ENCODE data around the gene DHX32.
"Not testable (repeated sequence)": the region's sequence is repeated elsewhere in the genome, so short reads cannot be mapped to it uniquely, and the experiment has no call there.

Gene DHX32

GRCh38 chr10:125895130-125896087 lies 14.3 kb upstream of the DHX32 start:
- DNase-seq: peak; percentile 85

DNA sequence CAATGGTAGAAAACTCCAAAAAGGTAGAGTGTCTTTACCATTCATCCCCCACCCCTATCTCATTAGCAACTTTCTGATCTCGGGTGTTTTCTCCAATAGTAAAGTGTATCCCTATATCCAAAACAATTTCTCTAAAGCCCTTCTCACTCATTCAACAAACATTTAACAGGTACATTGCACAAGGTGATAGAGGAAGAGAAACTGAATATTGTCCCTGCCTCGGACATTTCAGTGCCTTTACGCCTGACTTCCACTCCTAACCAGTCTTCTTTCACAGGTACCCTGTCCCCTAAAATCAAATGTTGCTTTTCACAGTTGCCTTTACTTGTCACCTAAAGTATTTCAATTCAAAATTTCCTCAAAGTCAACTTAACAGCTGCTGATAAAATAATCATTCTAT lies 13.1 kb upstream of the DHX32 start:
- not testable (repeated sequence) for DNase-seq

DNA sequence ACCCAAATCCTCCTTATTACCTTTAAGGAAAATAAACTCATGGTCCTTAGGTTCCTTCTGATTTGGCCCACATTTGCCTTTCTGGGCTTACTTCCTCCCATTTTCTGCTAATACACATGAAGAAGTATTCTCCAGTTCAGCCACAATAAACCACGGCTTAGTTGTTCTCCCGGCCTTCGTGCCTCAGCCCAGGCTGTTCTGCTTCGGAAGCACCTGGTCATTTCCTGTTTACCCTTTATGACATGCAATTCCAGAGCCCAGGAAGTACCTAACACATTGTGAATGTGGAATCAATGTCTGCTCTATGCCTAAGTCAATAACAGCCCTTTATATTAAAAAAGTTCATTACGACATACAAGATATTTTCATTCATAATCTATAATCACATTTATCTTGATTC lies 11.3 kb upstream of the DHX32 start:
- DNase-seq: not testable (repeated sequence)

DNA sequence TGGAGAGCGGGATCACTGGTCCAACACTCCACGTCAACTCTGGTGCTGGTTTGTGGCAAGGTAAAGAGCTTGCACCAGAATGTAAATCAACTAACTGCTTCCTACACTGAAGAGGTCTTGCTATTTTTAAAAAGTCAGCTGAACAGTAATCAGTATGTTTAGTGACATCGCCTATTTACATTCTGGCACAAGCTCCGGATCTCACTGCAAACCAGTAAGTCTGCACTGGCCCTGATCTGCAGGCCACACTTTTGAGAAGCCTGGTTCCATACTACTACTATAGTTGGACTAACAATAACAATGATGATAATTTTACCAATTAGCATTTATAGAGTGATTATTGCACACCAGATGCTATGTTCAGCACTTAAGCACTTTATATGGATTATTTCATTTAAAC lies 8.3 kb upstream of the DHX32 start:
- not testable (repeated sequence) for DNase-seq

GRCh38 chr10:125886914-125887512 lies 5.9 kb upstream of the DHX32 start:
- DNase-seq: no peak

GRCh38 chr10:125883211-125883610 lies 2.1 kb upstream of the DHX32 start:
- DNase-seq: no peak

- no peak for DNase-seq
Measured at GRCh38 chr10:125882596-125882995, 1.5 kb upstream of the DHX32 start.

GRCh38 chr10:125880719-125881118 lies 373 bp downstream of the DHX32 start:
- peak; percentile 46 for DNase-seq

- no peak for DNase-seq
Measured at GRCh38 chr10:125878957-125879835, 1.9 kb downstream of the DHX32 start.

- no peak for DNase-seq
Measured at GRCh38 chr10:125871338-125871737, 9.8 kb downstream of the DHX32 start.

DNA sequence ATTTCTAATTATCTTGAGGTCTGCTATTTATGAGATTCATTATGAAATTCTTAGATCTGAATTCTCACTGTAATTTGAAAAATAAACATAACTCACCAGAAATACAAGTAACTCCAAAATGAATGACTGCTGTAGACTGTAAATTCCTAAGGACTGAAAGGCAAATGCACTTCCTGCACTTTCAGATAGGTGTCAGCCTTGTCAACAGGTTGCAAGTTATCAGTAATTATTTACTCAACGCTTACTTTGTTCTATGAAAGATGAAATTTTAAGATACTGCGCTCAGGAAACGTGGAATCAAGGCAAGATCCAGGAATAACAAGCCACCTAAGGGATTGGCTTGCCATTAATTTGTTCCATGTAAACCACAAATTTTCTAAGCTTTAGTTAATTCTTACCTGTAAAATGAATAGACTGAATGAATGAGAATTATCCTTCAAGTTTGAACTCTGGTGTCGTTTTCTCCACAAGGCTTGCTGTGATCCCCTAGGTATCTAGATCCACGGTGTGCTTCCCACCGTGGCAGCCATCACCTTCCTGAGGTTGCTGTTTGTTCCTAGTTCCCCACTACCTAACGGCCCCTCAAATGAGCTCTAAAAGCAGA lies 12.6 kb downstream of the DHX32 start:
- peak; percentile 67 for DNase-seq

GRCh38 chr10:125866421-125867029 lies 14.6 kb downstream of the DHX32 start:
- DNase-seq: no peak

DNA sequence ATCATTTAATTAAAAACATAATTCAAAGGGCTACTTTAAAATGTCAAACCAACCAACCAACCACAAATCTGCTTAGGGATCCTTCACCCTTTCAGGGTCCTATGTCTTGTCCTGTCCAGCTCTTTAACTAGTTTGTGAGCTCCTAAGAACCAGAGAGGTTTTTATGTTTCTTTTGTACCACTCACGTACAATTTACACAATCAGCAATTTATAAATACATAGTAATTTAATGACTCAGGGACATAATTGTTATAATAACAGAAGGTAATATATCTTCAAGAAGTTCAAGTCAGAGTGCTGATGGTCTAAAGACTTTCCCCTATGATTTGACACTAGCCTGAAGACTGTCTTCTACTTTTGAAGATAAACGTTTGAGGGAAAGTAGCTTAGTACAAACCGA lies 16.0 kb downstream of the DHX32 start:
- DNase-seq: no peak

DNA sequence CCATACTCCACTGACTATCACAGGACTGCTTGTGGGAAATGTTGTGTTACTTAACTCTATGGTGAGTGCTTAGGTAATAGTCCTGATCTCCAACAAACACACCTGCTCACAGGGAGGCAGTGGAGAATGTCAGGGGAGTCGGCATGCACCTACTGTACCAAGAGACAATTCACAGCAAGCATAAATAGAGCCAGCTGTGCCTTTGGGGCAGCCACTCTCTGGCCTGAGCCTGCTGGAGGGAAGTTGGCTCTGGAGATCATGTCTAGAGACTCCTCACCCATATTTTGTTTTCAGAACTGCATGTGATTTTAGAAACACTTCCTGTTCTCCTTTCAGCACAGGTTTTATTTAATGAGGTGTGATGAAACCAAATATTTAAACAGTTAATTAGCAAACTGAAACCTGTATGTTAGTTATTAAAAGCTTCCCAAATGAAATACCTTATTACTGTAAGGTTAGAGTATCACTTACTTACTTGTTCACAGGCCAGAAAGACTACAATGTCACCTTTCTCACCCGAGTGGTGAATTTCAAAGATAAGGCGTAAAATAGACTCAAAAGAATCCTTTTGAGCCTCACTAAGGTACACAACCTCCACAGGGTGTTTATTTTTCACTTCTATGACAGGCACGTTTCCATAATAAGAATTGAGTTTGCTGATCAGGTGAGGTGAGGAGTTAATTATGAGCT lies 21.8 kb downstream of the DHX32 start:
- no peak for DNase-seq

DNA sequence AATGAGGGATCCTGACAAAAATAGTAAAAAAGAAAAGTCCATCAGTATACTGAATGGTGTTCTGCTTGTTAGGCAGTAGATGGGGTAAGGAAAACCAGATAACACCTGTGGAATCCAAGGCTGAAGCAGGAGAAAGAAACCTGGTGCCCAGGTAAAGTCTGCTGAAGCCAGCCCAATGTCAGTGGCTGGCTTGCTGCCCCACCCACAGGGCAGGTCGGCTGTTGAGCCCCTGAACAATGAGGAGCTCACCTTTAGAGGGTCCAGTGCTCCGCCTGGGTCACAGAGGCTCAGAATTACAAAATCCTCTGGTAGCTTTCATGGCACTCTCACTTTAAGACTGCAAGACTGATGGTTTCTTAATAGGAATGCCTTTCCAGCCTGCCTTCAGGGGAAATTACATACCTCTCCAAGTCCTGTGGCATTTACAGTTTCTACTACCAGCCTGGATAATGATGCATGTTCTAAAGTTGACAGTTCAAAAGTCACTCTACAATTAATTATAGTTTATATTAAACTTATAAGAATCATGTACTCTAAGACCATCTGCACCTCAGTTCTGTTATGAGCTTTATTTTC lies 23.8 kb downstream of the DHX32 start:
- DNase-seq: no peak

- no peak for DNase-seq
Measured at GRCh38 chr10:125852487-125852886, 28.6 kb downstream of the DHX32 start.

- DNase-seq: peak; percentile 19
Measured at GRCh38 chr10:125850766-125851731, 30.0 kb downstream of the DHX32 start.

GRCh38 chr10:125849448-125849847 lies 31.6 kb downstream of the DHX32 start:
- no peak for DNase-seq

GRCh38 chr10:125848857-125849256 lies 32.2 kb downstream of the DHX32 start:
- no peak for DNase-seq

DNA sequence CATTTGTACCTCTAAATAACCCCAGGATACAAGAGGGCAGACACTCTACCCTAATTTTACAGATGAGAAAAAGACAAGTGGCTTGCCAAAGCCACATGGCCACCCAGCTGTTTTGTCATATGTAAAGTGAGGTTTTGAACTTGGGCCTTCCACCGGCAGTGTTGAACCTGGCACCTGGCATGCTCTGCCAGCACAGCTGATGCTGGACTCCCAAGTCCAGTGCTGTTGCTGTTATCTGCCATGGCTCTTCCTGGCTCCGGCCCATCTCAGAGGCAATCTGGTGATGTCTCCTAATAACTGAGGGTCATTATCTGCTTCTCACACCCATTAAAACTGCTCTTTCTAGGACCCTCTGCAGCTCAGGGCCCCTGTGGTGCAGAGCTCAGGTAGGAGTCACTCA lies 32.7 kb downstream of the DHX32 start:
- no peak for DNase-seq

Measured in eye (tissue), 1 donor.